Activated CD4-positive, alpha-beta T cell treated with anti-CD3 and anti-CD28 coated beads, Interleukin-2, amount 10 ng/mL, durations not matched to agents 24 days and 14 days (primary cell): ENCODE data around the gene HP1BP3. TPM values are rescaled to one million over a fixed set of nuclear protein-coding genes. Genes with fewer than 3 reads are reported as not detected.
A peak's percentile ranks its signal among the peaks of the same experiment; 100 is the strongest.

Experiments
- DNase-seq: peaks from one replicate; pipeline ENCODE4 v3.0.0; 2022
- H3K27ac Mint-ChIP-seq: one replicate; pipeline ENCODE4 v1.8.0; 2022; ENCODE audit warnings: mild to moderate bottlenecking, mixed read lengths
- H3K27me3 Mint-ChIP-seq: one replicate; pipeline ENCODE4 v1.8.0; 2022; ENCODE audit warnings: mixed read lengths
- H3K36me3 Mint-ChIP-seq: one replicate; pipeline ENCODE4 v1.8.0; 2022; ENCODE audit warnings: low read depth, mild to moderate bottlenecking, mixed read lengths
- H3K4me1 Mint-ChIP-seq: one replicate; pipeline ENCODE4 v1.8.0; 2021; ENCODE audit warnings: mixed read lengths
- H3K4me3 Mint-ChIP-seq: one replicate; pipeline ENCODE4 v1.8.0; 2022; ENCODE audit warnings: mild to moderate bottlenecking, moderate library complexity, mixed read lengths
- H3K9me3 Mint-ChIP-seq: one replicate; pipeline ENCODE4 v1.8.0; 2021; ENCODE audit warnings: mixed read lengths
- intact Hi-C: fragments of 100-400 bp; cut with micrococcal nuclease; formaldehyde crosslinking; loops from one replicate; pipeline ENCODE4 v1.15.1; 2023
- total RNA-seq: library from RNA; stranded (reverse); gene quantifications from 2 replicates; pipeline ENCODE4 v1.2.3, GENCODE V29; 2022

Gene HP1BP3
- total RNA-seq, 1 donor from 2014 or later: 239 TPM

DNA sequence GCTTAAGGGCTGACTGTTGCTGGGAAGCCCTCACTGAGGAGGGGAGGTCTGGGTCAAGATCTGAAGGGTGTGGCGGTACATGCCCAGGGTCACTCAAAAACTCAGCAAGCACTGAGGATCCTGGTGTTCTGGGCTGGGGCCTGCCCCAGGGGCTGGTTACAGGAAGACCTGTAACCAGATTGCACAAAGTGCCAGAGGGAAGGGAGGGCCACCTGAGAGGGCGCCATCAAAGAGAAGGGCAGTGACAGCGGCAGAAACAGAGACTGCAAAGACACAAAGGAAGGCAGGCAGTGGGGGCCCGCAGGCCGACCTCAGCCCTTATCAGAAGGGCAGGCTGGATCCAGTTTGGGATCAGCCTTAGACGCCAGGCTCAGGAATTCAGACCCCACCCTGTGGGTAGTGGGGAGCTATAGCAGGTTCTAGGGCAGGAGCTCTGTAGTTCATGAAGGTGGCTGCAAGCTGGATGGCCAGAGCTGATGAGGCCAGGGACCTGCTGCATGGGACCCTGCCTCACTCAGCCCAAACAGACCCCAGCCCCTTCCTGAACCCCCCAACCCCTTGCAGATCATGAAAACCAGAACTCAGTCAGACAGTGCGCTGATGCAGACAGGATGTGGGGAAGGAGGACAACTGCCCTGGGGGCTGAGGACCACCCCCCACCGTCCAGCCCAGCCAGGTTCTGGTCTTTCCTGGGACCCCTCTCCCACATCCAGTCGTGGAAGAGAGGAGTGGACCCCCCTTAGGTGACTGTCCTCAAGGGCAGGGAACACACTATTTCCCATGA lies 58.5 kb downstream of the HP1BP3 start:
- H3K4me1 Mint-ChIP-seq: peaks cover 14% of the 10 kb centered on the region
- DNase-seq: no peak
- H3K4me3 Mint-ChIP-seq: no peak overlapping the region

DNA sequence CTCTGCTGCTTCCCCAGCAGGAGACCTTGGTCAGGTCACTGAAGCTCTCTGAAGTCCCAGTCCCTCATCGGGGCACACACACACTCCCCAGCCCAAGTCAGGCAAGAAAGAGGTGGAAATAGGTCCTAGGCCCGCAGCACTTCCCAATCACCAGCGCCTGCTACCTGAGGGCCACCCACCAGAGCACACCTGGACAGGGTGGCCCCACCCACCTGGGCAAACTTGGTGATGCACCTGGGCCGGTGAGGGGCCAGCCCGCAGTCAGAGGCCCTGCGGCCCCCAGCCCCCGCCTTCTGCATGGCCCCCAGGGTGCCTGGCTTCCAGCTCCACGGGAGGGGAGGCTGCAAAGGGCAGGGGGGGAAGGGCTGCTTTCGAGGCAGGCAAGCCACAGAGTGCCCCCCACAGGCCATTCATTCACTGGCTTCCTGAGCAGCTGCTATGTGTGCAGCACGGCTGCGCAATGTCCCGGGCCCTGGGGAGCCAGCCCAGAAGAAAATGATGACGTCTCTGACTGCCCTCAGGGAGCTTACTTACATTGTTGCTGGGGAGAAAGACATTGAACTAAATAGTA lies 59.3 kb downstream of the HP1BP3 start:
- Mint-ChIP-seq H3K4me1 (peaks cover 8% of the 10 kb centered on the region), H3K36me3 (no peaks in the 10 kb centered on the region), H3K9me3 (no peaks in the 10 kb centered on the region), H3K27ac (no peak overlapping the region), H3K4me3 (no peak overlapping the region), H3K27me3 (peaks cover 35% of the 10 kb centered on the region)
- intact Hi-C loops: no loop called here
- peak; percentile 53 for DNase-seq

More for the DNA sequence above, 58.5 kb downstream of the HP1BP3 start:
- Mint-ChIP-seq H3K27me3 (peaks cover 37% of the 10 kb centered on the region), H3K27ac (no peak overlapping the region), H3K9me3 (no peaks in the 10 kb centered on the region), H3K36me3 (no peaks in the 10 kb centered on the region)
- intact Hi-C loops: no loop called here

DNA sequence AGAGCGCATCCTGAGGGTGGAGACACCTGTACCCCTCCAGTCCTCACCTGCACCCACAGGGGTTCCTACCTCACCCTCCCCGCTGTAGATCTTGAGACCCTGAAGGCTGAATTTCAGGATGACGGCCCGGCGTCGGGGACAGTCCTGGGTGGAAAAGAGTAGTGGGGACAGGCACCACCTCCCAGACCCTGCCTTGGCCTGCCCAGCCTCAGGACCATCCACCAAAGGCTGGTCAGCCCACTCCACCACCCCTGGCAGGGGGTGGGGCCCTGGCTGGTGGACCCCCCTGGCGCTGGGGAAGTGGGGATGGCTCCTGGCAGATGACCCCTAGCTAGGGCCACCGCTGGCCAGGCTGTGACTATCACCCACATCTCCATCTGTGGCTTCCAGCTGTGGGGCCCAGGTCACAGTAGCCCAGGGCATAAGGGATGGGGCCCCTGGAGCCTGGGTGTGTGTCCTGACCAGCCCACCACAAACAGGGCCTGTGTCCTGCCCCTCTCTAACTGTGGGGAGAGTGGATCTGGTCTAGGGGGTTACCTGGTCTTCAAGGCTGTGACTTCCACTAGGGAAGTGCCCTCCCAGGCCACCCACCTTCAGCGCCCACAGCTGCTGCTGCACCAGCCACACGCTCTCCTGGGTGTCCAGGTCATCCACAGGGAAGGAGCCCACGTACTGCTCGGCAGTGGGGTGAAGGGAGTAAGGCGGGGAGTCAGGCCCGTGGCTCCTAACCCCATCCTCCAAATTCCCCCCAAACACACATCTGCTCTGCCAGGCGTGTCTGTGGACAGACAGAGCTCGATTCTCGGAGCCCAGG lies 60.0 kb downstream of the HP1BP3 start:
- Mint-ChIP-seq H3K36me3 (no peaks in the 10 kb centered on the region), H3K27me3 (peaks cover 33% of the 10 kb centered on the region), H3K4me3 (no peak overlapping the region), H3K9me3 (no peaks in the 10 kb centered on the region), H3K4me1 (peaks cover 5% of the 10 kb centered on the region), H3K27ac (no peak overlapping the region)
- DNase-seq: no peak
- intact Hi-C loops: no loop called here

DNA sequence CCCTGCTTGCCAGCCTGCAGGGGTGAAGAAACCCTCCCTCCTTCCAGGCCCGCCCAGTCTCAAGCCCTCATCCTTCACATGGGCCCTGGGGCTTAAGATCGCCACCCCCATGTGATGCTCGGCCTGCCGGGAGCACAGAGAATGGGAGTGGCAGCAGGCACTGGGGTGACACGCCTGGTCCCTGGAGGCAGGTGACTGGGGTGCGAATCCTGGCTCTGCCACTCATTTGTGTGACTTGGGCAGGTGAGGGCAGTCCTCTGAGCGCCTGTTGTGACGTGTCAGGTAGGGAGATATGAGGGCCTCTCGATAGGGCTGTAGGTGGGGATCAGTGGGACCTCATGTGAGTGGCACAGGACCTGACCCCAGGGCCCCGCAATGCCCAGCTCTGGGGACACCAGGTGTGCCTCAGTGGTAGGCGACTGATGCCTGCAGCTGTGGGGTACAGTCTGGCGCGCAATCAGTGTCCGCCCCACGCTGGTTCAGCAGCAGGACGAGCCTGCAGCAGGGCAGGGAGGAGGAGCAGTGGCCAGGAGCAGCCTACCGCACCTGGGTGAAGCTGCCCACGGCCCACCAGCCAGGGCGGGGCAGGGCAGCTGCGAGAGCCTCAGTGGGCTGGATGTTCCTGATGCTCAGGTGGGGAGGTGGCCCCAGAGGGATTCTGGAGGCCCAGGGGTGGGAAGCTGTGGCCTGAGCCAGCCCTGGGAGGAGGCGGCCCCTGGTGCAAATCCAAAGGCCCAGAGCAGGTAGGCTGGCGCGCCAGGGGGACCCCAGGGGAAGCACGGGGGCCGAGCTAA lies 60.8 kb downstream of the HP1BP3 start:
- Mint-ChIP-seq H3K36me3 (no peaks in the 10 kb centered on the region), H3K4me3 (no peak overlapping the region), H3K4me1 (peaks cover 4% of the 10 kb centered on the region), H3K27ac (no peak overlapping the region), H3K9me3 (no peaks in the 10 kb centered on the region), H3K27me3 (peaks cover 32% of the 10 kb centered on the region)
- DNase-seq: no peak
- intact Hi-C loops: no loop called here

DNA sequence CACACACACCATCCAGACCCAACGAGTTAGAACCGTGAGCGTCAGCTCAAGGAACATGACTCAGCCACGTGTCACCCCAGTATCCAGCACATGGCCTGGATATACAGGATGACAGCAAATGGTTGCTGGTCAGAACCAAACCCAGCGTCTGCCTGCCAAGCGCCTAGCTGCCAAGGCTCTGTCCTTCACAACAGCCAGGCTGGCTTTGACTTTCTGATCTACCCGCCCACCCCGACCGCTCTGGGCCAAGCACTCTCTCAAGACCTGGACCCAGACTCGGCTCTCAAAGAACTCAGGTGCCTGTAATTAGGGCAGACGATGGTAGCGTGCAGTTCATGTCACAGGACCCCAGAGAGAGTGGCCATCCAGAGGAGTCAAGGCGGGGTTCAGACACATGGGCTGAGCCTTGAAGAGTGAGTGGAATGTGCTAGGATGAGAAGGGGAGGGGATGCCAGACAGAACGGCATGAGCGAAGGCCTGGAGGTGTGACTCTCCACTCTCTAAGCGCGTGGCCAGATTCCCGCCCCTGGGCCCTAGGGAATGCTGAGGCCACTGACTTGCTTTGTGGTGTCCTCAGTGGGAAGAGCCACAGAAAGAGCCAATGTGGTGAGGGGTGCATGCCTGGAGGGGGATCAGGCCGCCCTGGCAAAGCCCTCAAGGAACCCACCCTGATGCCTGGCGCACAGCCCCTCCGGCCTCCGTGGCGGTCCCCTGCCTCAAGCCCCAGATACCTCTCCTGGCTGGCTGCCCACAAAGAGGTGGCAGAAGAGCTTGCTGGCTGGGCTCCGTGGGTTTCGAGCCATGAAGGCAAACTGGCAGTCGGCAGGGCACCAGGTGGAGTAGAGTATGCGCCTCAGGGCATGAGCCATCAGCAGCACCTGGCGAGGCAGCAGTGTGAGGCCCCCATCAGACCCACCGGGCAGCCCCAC lies 61.7 kb downstream of the HP1BP3 start:
- Mint-ChIP-seq H3K27me3 (peaks cover 27% of the 10 kb centered on the region), H3K9me3 (no peaks in the 10 kb centered on the region), H3K4me3 (no peak overlapping the region), H3K27ac (no peak overlapping the region), H3K4me1 (peaks cover 3% of the 10 kb centered on the region), H3K36me3 (no peaks in the 10 kb centered on the region)
- no peak for DNase-seq
- intact Hi-C loops: no loop called here

DNA sequence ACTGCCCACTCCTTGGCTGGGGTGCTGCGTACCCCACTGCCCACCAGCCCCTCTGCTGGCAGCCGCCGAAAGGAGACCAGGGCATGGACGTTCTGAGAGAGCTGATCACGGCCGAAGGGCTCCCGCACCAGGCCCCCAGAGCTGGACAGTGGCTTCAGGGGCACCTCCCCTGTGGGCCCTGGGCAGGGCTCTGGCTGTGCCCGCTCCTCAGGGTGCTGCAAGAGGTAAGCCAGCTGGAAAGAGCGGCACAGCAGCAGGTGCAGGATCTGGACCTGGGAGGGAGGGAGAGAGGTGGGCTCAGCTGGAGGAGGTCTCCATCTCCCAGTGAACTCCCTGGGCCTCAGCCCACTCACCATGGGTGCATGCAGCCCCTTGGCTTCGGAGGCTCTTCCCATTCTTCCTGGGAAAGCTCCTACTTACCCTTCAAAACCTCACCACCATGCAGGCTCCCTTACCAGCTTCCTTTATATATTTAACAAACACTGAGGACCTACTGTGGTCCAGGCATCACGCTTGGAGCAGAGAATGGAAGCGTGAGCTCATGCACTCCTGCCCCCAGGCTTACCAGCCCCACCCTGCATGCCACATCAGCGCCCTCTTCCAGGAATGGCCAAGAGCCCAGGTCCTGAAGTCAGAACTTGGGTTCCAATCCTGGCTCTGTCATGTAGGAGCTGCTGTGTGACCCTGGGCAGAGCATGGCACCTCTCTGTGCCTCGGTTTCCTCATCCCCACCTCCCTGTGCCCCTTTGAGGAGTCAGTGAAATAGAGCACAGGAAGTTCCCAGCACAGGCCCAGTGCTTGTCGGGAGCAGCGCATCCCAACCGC lies 62.5 kb downstream of the HP1BP3 start:
- Mint-ChIP-seq H3K27me3 (peaks cover 22% of the 10 kb centered on the region), H3K4me3 (no peak overlapping the region), H3K4me1 (no peaks in the 10 kb centered on the region), H3K9me3 (no peaks in the 10 kb centered on the region), H3K36me3 (no peaks in the 10 kb centered on the region), H3K27ac (no peak overlapping the region)
- intact Hi-C loops: no loop called here
- DNase-seq: no peak

DNA sequence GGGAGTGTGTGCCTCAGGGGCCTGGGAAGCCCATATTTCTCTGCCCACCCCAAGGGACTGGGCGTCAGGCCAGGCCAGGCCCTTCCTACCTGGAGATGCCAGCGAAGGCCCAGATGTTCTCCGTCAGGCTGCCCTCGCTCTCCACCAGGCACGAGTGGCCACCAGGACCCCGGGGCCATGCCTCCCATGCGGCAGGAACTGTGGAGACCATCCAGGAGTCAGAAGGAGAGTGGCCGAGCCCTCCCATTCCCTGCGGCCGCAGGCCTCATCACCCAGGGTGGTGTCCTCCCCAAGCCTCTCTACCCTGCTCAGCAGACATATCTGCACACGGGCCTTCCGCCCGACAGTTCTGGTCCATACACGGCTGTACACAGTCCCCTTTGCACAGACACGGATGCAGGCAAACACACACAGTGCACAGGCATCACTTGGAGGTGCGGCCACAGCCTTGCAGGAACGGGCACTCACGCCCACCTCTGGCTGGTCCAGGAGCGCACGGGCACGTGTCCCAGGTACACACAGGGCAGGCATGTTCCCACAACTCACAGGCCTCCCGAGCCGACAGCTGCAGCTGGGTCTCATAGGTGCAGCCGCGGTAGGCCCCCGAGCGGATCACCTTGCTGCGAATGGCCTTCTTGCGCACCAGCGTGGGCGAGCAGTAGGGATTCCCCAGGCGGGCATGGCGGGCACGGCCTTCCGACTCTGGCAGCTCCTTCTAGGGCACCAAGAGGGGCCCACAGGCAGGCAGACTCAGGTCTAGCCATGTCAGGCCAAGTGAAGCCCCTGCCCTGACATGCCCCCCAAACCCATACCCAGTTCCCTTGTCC lies 63.4 kb downstream of the HP1BP3 start:
- intact Hi-C loops: no loop called here
- Mint-ChIP-seq H3K9me3 (no peaks in the 10 kb centered on the region), H3K36me3 (no peaks in the 10 kb centered on the region), H3K4me1 (no peaks in the 10 kb centered on the region), H3K27ac (no peak overlapping the region), H3K4me3 (no peak overlapping the region), H3K27me3 (peaks cover 23% of the 10 kb centered on the region)
- DNase-seq: no peak

DNA sequence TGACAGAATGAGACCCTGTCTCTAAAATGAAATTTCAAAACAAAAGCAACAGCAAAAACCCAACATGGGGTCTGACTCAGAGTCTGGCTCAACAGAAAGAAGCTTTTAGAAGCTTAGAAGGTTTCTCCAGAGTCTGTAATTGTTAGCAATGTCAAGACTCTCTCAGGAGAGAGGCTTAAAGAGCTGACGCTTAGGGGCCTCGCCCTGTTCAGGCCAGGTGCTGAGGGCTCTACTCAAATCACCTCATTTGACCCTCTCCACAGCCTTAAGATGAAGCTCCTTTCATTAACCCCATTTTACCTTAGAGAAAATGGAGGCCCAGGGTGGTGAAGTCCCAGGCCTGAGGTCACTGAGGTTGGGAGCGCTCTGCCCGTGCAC lies 64.0 kb downstream of the HP1BP3 start:
- Mint-ChIP-seq H3K27me3 (peaks cover 23% of the 10 kb centered on the region), H3K4me3 (no peak overlapping the region), H3K9me3 (no peaks in the 10 kb centered on the region), H3K4me1 (peaks cover under 1% of the 10 kb centered on the region), H3K36me3 (no peaks in the 10 kb centered on the region), H3K27ac (no peak overlapping the region)
- DNase-seq: no peak
- intact Hi-C loops: no loop called here

DNA sequence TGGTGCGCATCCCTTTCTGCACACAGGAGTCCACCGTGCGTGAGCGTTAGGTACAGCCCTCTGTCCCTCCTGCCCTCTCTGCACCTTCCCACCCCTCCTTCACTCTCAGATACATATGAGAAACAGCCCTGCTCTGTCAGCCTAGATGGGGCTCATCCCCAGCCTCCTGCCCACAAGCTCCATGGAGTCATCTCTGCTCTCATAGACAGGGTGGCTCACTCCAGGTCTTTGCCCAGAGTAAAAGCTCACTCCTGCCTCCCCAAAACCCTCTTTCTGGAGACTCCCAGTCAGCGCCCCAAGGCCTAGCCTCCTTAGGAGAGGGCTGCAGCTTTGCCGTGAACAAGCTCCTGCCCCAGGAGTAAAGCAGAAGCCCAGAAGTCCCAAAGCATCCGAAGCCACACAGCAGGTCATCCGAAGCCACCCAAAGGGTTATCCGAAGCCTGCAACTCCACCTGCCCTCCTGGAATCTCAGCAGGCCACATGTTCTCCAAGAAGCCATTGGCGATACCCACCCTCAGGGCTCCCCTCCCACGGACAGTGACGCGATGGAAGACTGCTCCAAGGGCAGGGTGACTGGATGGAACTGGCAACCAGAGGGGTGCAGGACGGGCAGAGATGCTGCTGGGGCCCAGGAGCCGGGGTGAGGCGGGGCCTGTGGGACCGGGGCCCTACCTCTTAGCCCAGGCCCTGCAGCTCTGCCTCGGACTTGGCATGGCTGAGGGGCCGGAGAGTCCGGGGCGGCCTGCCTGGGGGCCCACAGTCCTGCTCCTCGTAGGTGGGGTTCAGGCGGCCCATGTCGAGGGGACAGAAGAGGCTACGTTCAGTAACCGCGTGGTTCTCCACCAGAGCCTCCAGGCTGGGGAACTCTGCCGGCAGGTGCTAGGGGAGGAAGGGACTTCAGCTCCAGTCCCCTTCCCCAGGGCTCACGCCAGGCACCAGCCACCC lies 65.7 kb downstream of the HP1BP3 start:
- Mint-ChIP-seq H3K27me3 (peaks cover 29% of the 10 kb centered on the region), H3K4me1 (peaks cover 4% of the 10 kb centered on the region), H3K9me3 (no peaks in the 10 kb centered on the region), H3K27ac (no peak overlapping the region), H3K4me3 (no peak overlapping the region), H3K36me3 (no peaks in the 10 kb centered on the region)
- intact Hi-C loops: no loop called here
- no peak for DNase-seq

DNA sequence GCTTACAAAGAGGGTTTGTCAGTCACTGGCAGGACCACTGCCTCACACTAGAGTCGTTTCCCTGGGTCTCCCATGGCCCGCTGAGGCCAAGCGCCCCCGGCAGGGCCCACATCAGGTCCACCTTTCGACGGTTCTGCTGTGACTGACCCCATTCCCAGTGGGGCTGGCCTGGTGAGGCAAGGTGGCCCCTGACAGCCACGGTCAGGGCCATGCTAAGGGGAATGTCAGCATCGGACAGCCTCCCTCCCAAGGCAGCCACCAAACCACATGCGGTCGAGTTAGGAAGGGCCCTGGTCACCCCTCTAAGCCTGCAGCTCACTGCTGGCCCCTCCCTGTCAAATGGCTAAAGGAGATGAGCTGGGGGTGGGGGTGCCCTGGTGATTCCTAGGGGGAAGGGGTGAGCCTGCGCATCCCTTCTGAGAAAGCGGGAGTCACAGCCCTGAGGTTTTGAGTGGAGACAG lies 66.4 kb downstream of the HP1BP3 start:
- DNase-seq: no peak
- H3K27me3 Mint-ChIP-seq: peaks cover 36% of the 10 kb centered on the region
- H3K4me1 Mint-ChIP-seq: peaks cover 6% of the 10 kb centered on the region
- intact Hi-C loops: no loop called here
- no peak overlapping the region for H3K4me3 Mint-ChIP-seq
- no peaks in the 10 kb centered on the region for H3K9me3 Mint-ChIP-seq
- H3K36me3 Mint-ChIP-seq: no peaks in the 10 kb centered on the region
- H3K27ac Mint-ChIP-seq: no peak overlapping the region
